Ishikawa (cell line): ENCODE results near the gene MOBP.

Experiments
- CEBPB ChIP-seq: IDR thresholded peaks from 2 replicates; pipeline ENCODE4 v1.6.1; 2012
- CREB1 ChIP-seq: IDR thresholded peaks from 2 replicates; pipeline ENCODE4 v1.6.1; 2012; ENCODE audit warnings: low read depth
- EGR1 ChIP-seq: IDR thresholded peaks from 2 replicates; pipeline ENCODE4 v1.6.1; 2012
- EP300 ChIP-seq: IDR thresholded peaks from 2 replicates; pipeline ENCODE4 v1.6.1; 2012; ENCODE audit warnings: borderline replicate concordance
- NFIC ChIP-seq: IDR thresholded peaks from 2 replicates; pipeline ENCODE4 v1.6.1; 2012
- RAD21 ChIP-seq: IDR thresholded peaks from 2 replicates; pipeline ENCODE4 v1.6.1; 2012; ENCODE audit warnings: low read depth
- TAF1 ChIP-seq: IDR thresholded peaks from 2 replicates; pipeline ENCODE4 v1.6.1; 2012; ENCODE audit warnings: low read depth, mild to moderate bottlenecking
- TCF12 ChIP-seq: IDR thresholded peaks from 2 replicates; pipeline ENCODE4 v1.6.1; 2012; ENCODE audit warnings: low read depth
- TEAD4 ChIP-seq: IDR thresholded peaks from 2 replicates; pipeline ENCODE4 v1.6.1; 2012
- YY1 ChIP-seq: IDR thresholded peaks from 2 replicates; pipeline ENCODE4 v1.6.1; 2012; ENCODE audit warnings: low read depth
- ZBTB7A ChIP-seq: IDR thresholded peaks from 2 replicates; pipeline ENCODE4 v1.6.1; 2012; ENCODE audit warnings: low read depth
- TF ChIP-seq, protein P1 (sequence below): IDR thresholded peaks from 2 replicates; pipeline ENCODE4 v1.6.1; 2012
- TF ChIP-seq, protein P2 (sequence below): IDR thresholded peaks from 2 replicates; pipeline ENCODE4 v1.6.1; 2012
- TF ChIP-seq, protein P3 (sequence below): IDR thresholded peaks from 2 replicates; pipeline ENCODE4 v1.6.1; 2012; ENCODE audit warnings: low read depth, mild to moderate bottlenecking

DNA sequence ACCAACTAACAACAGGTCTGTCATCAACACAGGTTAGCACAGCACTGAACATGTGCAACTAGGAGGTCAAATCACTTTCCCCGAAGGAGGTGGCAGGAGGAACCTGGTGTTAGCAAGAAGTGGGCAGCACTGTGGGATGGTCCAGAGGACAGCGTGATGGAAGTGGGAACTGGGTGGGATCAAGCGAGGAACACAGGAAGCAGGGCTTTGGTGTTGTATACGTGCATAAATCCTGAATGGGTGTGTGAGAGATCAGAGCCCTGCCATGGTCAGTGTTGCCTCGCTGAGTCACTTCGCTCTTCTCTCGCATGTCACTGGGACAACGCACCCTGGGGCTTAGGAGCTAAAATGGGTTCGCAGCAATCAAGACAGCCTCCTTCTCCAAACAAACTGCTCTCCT is 62.1 kb downstream of the MOBP start:
- TF ChIP-seq EGR1 (no peak), RAD21 (no peak), ZBTB7A (no peak), TEAD4 (no peak), YY1 (no peak), EP300 (no peak), CEBPB (no peak), TAF1 (no peak), NFIC (no peak), TCF12 (no peak), CREB1 (no peak)
- TF ChIP-seq, protein P1, sequence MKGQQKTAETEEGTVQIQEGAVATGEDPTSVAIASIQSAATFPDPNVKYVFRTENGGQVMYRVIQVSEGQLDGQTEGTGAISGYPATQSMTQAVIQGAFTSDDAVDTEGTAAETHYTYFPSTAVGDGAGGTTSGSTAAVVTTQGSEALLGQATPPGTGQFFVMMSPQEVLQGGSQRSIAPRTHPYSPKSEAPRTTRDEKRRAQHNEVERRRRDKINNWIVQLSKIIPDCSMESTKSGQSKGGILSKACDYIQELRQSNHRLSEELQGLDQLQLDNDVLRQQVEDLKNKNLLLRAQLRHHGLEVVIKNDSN: no peak
- TF ChIP-seq, protein P2, sequence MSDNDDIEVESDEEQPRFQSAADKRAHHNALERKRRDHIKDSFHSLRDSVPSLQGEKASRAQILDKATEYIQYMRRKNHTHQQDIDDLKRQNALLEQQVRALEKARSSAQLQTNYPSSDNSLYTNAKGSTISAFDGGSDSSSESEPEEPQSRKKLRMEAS: no peak
- TF ChIP-seq, protein P3, sequence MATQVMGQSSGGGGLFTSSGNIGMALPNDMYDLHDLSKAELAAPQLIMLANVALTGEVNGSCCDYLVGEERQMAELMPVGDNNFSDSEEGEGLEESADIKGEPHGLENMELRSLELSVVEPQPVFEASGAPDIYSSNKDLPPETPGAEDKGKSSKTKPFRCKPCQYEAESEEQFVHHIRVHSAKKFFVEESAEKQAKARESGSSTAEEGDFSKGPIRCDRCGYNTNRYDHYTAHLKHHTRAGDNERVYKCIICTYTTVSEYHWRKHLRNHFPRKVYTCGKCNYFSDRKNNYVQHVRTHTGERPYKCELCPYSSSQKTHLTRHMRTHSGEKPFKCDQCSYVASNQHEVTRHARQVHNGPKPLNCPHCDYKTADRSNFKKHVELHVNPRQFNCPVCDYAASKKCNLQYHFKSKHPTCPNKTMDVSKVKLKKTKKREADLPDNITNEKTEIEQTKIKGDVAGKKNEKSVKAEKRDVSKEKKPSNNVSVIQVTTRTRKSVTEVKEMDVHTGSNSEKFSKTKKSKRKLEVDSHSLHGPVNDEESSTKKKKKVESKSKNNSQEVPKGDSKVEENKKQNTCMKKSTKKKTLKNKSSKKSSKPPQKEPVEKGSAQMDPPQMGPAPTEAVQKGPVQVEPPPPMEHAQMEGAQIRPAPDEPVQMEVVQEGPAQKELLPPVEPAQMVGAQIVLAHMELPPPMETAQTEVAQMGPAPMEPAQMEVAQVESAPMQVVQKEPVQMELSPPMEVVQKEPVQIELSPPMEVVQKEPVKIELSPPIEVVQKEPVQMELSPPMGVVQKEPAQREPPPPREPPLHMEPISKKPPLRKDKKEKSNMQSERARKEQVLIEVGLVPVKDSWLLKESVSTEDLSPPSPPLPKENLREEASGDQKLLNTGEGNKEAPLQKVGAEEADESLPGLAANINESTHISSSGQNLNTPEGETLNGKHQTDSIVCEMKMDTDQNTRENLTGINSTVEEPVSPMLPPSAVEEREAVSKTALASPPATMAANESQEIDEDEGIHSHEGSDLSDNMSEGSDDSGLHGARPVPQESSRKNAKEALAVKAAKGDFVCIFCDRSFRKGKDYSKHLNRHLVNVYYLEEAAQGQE: no peak
